NCI-H2227 (cell line): ENCODE measurements around the gene MAPK10.
"Not testable (repeated sequence)": the region's sequence is repeated elsewhere in the genome, so short reads cannot be mapped to it uniquely, and the experiment has no call there.

ENCODE experiments used
- DNase-seq: peaks from one replicate; lab custom pipeline; 2025; ENCODE audit not compliant: unreplicated experiment; lab: John Stamatoyannopoulos, UW

The MAPK10 gene

GRCh38 chr4:85995361-85995760, 364.5 kb downstream of the MAPK10 start:
- no peak for DNase-seq

- no peak for DNase-seq
Measured at GRCh38 chr4:85994576-85994975, 365.3 kb downstream of the MAPK10 start.

GRCh38 chr4:85993641-85994040, 366.2 kb downstream of the MAPK10 start:
- no peak for DNase-seq

- no peak for DNase-seq
Measured at GRCh38 chr4:85986266-85986665, 373.6 kb downstream of the MAPK10 start.

GRCh38 chr4:85979276-85979675, 380.6 kb downstream of the MAPK10 start:
- DNase-seq, result no peak

GRCh38 chr4:85970535-85970934, 389.3 kb downstream of the MAPK10 start:
- no peak for DNase-seq

GRCh38 chr4:85968945-85969819, 390.7 kb downstream of the MAPK10 start:
- DNase-seq, result peak; percentile 62

GRCh38 chr4:85967872-85968271, 392.0 kb downstream of the MAPK10 start:
- DNase-seq, result no peak

- no peak for DNase-seq
Measured at GRCh38 chr4:85966373-85966772, 393.5 kb downstream of the MAPK10 start.

GRCh38 chr4:85965529-85965928, 394.3 kb downstream of the MAPK10 start:
- DNase-seq, result no peak

GRCh38 chr4:85965017-85965416, 394.8 kb downstream of the MAPK10 start:
- not testable (repeated sequence) for DNase-seq

GRCh38 chr4:85964298-85964697, 395.6 kb downstream of the MAPK10 start:
- DNase-seq, result no peak

- DNase-seq, result no peak
Measured at GRCh38 chr4:85963231-85963630, 396.6 kb downstream of the MAPK10 start.

GRCh38 chr4:85961887-85962286, 398.0 kb downstream of the MAPK10 start:
- DNase-seq, result no peak

- DNase-seq, result no peak
Measured at GRCh38 chr4:85956293-85956945, 403.4 kb downstream of the MAPK10 start.

- no peak for DNase-seq
Measured at GRCh38 chr4:85955620-85956292, 404.1 kb downstream of the MAPK10 start.

GRCh38 chr4:85953651-85954018, 406.2 kb downstream of the MAPK10 start:
- DNase-seq, result no peak

- DNase-seq, result no peak
Measured at GRCh38 chr4:85952972-85953650, 406.7 kb downstream of the MAPK10 start.

GRCh38 chr4:85952528-85952927, 407.3 kb downstream of the MAPK10 start:
- DNase-seq, result no peak

GRCh38 chr4:85951099-85951498, 408.8 kb downstream of the MAPK10 start:
- no peak for DNase-seq

GRCh38 chr4:85946821-85947220, 413.0 kb downstream of the MAPK10 start:
- no peak for DNase-seq
